Right hindlimb (tissue), 1 donor: Measurements from ENCODE around the gene GFOD1.

Experiments used
- DNase-seq: peaks from one replicate; pipeline ENCODE4 v3.0.0-alpha.2; 2018

Gene GFOD1, protein sequence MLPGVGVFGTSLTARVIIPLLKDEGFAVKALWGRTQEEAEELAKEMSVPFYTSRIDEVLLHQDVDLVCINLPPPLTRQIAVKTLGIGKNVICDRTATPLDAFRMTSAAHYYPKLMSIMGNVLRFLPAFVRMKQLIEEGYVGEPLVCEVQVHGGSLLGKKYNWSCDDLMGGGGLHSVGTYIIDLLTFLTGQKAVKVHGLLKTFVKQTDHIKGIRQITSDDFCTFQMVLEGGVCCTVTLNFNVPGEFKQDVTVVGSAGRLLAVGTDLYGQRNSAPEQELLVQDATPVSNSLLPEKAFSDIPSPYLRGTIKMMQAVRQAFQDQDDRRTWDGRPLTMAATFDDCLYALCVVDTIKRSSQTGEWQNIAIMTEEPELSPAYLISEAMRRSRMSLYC

DNA sequence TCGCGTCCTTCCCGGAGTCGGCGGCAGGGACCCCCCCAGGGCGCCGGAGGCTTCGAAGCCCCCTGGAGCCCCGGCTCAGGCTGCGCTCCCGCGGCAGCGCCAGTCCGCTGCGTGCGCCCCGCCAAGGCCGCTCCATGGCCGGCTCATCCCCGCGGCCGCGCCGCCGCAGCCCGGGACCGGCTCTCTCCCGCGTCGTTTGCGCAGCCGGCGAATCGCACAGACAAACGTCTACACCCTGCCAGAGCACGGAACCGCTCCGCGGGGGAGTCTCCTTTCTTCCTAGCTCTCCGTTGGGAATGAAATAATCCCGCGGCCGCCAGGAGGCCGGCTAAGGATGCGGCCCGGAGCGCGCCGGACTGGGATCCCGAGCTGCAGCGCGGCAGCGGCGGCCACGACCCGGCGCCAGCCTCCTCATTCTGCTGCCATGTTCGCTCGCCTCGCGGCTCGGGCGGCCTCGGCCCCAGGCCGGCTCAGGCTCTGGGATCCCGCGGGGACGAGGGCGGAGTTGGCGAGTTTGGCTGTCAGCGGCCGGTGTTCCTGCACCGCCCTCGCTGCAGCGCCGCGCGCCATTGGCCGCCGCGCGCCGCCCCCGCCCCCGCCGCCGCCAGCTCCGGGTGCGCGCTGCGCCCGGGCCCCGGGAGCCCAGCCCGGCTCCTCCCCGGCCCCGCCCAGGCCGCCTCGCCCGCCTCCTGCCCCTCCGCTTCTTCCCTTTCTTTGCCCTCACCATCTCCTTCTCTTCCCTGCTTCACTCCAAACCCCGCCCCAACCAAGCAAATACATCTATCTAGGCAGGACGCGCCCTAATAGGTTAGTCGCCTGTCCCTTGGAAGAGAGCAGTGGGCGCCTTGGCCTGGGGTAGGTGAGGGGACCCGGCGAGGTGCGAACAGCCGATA is at the start of gene GFOD1:
Gene GFOD1, minus strand, starts transcription at position 479 of the 893 bp plus-strand sequence. CDS start 710 bp downstream, outside the sequence.
- DNase-seq, result peak; percentile 91

DNA sequence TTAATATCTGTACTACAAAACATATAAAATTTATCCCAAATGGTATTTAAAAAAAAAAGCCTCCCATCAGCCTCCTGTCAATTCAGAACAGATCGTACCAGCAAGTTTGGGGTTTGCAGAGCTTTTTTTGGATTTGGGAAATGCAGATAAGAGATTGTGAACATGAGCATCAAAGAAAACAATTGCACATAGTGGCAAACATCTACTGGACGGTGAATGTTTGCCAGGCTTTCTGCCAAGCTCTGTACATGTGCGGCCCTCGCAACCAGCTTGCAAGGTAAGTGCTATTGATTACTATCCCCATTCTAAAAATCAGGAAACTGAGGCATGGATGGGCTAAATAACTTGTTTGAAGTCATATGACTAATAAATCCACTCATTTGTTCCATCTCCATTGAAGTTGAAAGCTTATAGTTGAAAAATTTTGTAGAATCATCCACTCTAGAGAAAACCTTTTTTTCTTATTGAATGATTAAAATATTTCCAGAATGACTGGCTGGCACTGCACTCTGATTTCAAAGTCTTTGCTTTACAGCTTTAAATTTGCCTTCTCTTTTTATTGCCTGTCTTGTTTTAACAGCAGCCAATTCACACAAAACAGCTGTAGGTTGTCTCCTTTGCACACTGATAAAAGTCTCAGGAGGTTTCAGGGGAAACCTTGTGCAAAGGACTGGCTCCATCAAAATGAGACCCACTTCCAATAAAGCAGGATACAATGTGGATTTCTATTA is 49.6 kb upstream of the GFOD1 start:
- DNase-seq, result no peak

DNA sequence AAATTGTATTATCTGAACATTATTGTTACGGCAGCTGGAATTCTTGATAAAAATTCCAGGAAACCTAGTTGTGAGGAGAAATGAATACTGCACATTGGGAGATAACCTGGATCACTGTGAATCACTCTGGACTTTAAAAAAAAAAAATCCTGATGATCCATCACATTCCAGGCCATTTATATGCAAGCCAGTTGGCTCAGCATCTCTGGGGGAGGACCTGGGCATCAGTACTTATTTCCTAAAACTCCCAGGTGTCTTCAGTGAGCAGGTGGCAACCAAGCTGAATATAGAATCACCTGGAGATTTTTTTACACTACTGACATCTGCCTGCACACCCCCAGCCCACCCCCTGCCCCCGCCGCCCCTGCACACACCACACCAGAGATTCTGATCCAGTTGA is 47.9 kb upstream of the GFOD1 start:
- DNase-seq, result no peak

DNA sequence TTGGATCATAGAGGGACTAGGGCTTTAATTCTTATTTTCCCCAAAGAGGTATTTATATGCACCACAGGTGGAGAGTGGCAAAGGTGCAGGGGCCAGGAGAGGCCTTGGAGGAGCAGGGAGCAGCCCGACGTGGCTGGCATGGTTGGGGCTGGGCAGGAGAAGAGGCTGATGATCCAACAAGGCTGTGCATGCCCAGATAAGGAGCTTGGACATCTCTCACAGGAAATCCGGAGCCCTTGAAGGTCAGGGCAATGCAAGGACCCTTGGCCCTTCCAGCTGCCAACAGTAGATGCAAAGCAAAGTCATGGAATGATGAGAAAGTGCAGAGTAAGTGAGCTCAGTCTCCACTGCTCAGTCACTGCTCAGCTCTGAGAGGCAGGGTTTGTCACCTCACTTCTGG is 47.1 kb upstream of the GFOD1 start:
- no peak for DNase-seq

DNA sequence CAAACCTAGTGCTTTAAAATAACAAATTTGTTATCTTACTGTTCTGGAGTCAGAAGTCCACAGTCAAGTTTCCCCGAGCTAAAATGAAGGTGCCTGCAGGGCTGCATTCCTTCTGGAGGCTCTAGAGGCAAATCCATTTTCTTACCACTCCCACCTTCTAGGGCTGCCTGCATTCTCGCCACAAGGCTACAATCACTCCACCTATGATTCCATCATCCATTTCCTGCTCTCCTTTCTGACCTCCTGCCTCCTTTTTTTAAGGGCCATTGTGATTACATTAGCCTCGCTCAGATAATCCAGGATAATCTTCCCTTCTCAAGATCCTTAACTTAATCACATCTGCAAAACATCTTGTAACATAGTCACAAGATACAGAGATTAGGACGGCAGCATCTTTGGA is 44.6 kb upstream of the GFOD1 start:
- no peak for DNase-seq

DNA sequence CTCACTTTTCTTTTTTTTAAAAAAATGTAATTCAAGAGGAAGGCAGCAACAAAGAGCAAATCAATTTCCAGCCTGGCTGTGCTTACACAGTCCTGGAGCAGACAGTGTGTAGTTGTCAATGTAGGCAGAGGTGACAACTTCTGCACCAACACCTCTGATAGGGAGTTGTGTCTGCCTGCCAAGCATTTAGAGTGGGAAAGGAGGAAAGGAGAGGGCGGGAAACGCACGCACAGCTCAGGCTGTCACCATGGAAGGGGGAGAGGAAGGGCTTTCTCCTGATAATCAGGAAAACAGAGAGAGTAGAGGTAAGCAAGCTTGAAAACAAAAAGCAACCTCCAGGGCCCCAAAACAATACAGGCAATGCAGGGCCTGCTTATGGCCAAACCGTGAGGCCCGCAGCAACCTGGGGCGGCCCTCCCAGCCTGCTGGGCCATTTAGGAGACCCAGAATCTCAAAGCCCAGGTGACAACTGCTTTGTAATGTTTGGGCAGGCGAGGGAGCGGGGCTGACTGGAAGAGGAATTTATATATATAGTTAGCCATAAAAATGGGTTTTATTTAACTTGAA is 41.5 kb upstream of the GFOD1 start:
- DNase-seq, result no peak

DNA sequence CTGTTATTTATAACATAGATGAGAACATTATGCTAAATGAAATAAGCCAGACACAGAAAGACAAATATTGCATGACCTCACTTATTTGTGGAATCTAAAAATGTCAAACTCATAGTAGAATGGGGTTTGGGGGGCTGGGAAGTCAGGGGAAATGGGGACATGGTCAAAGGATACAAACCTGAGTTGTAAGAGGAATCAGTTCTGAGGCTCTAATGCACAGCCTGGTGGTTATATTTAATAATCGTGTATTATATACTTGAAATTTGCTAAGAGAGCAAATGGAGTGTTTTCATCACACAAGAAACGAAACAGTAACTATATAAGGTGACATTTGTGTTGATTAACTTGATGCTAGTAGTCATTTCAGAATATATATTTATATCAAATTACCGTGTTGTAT is 40.8 kb upstream of the GFOD1 start:
- no peak for DNase-seq

DNA sequence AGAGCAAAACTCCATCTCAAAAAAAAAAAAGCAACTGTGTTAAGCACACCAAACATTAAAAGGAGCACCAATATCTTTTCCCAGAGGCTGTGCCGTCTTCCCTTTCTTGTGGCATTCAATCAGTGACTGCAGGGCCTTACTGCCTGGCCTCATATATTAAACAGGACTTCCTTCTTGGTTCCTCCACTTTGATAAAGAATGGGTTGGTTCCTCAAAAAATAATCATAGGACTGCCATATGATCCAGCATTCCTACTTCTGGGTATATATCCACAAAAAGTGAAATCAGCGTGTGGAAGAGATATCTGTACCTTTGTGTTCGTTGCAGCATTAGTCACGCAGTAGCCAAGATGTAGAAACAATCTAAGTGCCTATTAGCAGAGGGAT is 40.3 kb upstream of the GFOD1 start:
- DNase-seq, result no peak

DNA sequence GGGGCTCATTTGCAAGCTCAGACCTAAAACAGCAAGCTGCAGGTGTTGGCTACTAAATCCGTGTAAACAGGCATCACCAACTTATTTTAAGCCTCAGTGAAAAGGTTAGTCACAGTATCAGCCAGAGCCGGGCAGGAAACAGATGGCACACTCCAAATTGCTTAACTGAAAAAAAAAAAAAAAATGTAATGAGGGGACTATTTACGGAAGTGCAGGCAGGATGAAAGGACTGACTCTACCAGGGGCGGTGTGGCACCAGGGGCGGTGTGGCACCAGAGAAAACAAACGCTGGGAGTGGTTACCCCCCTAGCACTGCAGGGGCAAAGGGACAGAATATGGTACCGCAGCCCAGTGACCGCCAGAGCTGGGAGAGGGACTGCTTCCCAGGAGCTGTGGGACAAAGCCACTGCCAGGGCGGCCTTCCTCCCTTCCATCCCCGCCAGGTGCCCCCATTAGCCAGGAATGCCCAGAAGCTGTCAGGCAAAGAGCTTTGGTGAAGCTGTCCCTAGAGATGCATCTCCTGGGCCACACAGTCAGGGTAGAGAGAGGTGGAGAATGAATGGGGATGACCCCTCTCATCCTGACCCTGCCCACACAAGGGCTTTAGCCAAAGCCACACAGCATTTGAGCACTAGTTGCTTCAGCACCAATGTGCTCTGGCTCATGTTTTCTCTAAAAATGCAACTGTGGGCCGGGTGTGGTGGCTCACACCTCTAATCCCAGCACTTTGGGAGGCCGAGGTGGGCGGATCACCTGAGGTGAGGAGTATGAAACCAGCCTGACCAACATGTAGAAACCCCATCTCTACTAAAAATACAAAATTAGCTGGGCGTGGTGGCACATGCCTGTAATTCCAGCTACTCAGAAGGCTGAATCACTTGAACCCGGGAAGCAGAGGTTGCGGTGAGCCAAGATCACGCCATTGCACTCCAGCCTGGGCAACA is 39.6 kb upstream of the GFOD1 start:
- DNase-seq, result no peak

DNA sequence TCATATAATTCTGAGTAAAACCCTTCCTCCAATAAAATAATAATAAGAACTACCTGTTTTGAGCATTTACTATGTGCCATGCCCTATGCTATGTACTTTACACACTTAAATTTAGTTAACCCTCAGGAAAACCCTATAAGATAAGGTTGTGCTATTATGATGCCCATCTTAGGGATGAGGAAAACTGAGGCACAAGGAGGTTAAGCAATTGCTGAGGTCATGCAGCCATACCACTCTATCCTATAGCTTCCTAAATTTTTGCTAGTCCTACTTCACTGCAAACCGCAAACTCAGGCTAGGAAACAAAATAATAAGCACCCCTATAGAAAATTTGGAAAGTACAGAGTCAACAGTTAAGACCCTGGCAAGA is 38.9 kb upstream of the GFOD1 start:
- no peak for DNase-seq

DNA sequence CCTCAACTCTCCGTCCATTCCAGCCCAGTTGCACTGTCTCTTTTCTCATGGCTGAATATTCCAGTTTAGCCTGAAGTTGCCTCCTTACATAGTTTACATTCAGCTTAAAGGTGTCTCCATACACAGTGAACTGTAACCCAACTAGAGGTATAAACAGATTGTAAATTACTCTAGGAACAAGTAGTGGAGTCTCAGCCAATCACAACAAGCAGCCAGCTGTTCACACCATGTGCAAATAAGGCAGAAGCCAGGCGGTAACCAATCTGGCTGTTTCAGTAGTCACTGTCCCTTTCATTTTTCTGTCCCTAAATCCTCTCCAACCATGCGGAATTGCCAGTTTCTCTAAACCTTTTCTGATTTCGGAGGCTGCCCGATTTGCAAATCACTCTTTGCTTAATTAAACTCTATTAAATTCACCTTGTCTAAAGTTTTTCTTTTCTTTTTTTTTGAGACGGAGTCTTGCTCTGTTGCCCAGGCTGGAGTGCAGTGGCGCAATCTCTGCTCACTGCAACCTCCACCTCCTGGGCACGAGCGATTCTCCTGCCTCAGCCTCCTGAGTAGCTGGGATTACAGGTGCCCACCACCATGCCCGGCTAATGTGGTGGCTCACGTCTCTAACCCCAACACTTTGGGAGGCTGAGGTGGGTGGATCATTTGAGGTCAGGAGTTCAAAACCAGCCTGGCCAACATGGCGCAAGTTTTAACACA is 37.6 kb upstream of the GFOD1 start:
- DNase-seq, result no peak

DNA sequence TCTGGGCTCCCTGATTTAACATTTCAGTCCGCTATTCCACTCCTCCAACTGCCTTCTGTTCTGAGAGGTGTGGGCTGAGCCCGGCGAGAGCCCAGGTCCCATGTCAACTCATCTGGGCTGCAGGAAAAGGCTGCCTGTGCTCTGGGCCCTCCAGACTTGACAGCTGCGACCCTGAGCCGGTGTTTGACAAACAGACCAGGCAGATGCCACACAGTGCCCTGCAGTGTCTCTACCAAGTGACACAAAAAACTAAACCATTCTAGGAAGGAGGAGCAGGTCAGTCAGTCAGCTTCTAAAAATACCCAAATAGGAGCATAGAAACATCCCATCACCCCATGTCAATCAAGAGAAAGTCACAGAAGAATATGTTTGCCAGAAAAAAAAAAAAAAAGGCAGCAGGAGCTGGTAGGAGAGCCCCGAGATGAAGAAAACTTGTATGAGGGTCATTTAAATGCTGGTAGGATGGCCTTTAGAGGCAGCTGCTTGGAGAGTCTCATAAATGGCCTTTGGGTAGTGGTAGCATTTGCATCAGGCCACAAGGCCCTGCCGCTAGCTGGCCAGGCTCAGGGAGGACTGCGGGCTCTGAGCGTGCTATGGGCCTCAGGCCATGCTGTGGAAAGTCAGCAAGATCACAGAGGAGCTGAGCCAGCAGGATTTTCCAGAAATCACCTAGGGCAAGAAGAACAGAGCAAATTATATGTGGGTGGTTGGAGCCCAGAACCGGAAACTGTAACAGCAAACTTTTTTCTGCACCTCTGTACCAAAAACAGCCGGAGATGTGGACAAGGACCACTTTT is 36.6 kb upstream of the GFOD1 start:
- no peak for DNase-seq

DNA sequence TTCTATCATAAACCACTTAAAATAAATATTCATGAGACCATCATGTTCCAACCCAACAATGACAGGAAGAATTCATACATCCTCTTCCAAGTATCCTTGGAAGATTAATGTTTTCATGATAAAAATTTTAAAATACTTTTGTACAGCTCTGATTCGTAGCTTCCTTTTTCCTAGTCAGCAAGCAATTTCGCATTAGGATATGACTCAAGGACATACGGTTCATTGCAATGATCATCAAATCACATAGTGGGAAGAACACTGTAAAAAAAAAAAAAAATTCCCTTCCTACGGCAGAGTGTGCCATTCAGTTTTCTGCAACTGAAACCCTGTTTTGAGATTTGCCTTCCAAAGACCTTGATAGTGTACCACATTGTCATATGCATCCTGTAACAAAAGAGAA is 35.3 kb upstream of the GFOD1 start:
- DNase-seq, result no peak

DNA sequence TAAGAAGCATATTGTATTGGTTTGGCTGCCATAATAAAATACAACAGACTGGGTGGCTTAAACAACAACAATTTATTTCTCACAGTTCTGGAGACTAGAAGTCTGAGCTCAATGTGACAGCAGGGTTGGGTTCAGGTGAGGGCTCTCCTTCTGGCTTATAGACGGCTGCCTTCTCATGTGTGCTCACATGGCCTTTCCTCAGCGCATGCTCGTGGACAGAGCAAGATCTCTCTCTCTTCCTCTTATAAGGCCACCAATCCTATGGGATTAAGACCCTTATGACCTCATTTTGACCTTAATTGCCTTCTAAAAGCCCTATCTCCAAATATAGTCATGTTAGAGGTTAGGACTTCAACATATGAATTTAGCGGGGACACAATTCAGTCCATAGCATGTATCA is 32.4 kb upstream of the GFOD1 start:
- DNase-seq, result no peak

DNA sequence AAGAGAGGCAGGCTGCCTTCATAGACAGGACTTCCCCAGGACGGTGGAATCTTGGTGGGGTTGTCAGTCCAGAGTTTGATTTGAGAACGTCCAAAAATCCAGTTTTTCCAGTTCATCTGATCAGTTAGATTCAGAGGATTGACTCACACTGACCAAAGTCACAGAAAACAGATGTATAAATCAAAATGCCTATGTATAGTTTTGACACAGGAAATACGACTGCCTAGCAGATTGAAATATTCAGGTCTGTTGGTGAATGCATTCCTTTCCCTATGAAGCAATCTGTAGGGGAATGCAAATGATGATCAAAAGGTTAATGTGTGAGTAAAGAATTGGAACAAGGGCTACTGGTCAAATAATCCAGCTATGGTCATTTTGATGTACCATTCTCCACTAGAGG is 29.7 kb upstream of the GFOD1 start:
- no peak for DNase-seq

DNA sequence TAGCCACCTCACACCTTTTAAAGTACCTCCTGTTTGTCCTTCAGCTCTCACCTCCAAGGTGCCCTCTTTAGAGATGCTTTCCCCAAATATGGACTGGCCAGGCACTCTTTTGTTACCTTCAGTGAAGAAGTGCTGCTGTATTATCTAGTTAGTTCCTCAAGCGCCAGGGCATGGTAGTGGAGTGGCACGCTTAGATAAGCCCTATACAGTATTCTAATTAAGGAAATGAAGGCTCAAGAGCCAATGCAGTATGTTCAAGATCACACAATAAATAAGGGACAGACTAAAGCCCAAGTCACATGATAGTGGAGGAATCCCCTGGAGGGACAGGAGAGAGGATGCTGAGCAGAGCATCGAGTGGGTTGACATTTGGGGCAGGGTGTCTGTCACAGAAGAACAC is 28.5 kb upstream of the GFOD1 start:
- no peak for DNase-seq

DNA sequence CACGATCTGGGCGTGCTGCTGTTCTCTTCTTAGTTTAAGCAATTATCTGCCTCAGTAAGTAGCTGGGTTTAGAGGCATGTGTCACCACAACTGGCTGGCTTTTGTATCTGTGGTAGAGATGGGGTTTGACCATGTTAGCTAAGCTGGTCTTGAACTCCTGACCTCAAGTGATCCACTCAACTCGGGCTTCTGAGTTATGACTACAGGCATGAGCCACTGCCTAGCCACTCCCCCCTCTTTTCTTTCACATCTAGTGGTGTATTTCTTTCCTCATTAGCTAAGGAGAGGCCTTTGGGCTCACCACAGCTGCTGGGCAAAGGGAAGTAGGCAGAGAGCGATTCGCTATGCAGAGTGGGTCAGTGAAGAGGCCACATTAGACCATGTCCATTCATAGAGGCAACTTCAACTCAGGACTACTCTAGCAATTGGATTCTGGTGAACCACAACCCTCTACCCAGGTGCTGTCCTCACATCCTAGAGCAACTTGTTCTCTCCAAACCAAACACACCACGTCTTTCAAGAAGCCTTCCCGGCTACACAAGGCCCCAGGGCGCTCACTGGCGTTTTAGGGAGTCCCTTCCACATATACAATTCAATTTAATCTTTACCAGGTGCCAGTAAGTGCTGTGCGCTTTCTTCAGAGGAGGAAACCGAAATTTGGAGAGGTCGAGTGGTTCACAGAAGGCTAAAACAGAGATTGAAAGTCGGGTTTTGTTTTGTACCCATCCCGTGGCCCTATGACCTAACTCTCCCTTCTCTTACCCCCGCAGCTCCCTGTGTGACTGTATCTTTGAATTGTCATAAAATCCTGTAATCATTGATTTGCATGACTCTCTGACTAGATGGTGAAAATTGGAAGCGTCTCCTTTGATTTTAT is 26.5 kb upstream of the GFOD1 start:
- no peak for DNase-seq

DNA sequence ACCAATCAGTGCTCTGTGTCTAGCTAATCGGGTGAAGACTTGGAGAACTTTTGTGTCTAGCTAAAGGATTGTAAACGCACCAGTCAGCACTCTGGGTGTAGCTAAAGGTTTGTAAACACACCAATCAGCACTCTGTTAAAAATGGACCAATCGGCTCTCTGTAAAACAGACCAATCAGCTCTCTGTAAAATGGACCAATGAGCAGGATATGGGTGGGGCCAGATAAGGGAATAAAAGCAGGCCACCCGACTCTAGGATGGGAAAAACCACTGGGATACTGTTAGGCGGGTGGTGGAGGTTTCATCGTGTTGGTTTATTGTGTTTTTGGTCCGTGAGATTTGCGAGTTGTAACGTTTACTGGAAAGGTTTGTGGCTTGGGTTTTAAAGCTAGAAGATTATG is 25.5 kb upstream of the GFOD1 start:
- no peak for DNase-seq
